ENCODE measurements around the gene LNX1.
"Not testable (repeated sequence)": the region's sequence is repeated elsewhere in the genome, so short reads cannot be mapped to it uniquely, and the experiment has no call there.

The LNX1 gene

GRCh38 chr4:53431052-53431451 is 160.2 kb downstream of the LNX1 start:
- TF ChIP-seq CTCF (IDR thresholded peaks at IDR 0.05; ENCODE audit: extremely low read depth, insufficient read depth, missing control alignments): no peak
- in situ Hi-C loops (cut with MboI; ENCODE audit: low pct_unique_long_range_greater_than_20kb, low sequenced_read_pairs, unreplicated experiment): no loop called here
- no peak for DNase-seq (ENCODE audit: low spot score)

DNA sequence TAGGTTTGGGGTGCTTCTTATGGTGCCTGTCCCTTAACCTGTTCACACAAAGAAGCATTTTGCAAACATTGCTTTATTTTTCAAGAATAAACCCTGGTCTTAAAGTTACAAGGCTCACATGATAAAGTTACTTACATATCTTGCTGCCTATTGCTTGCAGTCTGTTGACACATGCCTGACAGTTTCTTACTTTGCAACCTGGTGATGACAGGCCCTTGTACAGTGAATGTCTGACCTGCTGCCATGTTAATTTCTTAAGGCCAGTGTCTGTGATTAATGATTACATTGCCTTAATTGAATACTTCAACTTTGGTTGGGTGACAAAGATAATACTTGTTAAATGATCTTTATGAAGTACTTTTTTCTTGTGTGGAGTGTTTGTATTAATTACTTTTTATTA is 163.9 kb downstream of the LNX1 start:
- TF ChIP-seq CTCF (IDR thresholded peaks at IDR 0.05; ENCODE audit: extremely low read depth, insufficient read depth, missing control alignments): no peak
- in situ Hi-C loops (cut with MboI; ENCODE audit: low pct_unique_long_range_greater_than_20kb, low sequenced_read_pairs, unreplicated experiment): no loop called here
- DNase-seq (ENCODE audit: low spot score): no peak

DNA sequence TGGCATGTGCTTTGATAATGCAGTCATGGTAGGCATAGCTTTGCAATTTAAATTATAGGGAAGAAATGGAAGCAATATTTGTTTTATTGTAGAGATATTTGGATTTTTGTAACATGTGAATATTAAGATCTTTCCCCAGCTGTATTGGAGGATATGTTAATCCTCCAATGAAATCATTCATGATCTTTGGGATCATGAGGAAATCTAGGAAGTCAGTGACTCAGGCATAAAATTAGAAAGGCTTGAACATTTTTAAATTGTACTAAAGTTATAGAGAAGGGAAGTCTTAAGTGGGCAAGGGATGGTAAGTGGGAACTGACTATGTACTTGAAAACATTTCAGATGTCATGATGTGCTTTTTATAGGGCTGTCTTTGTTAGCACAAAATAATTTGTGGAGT is 167.0 kb downstream of the LNX1 start:
- no peak for TF ChIP-seq CTCF (IDR thresholded peaks at IDR 0.05; ENCODE audit: extremely low read depth, insufficient read depth, missing control alignments)
- no peak for DNase-seq (ENCODE audit: low spot score)
- in situ Hi-C loops (cut with MboI; ENCODE audit: low pct_unique_long_range_greater_than_20kb, low sequenced_read_pairs, unreplicated experiment): no loop called here

GRCh38 chr4:53422367-53422766 is 168.9 kb downstream of the LNX1 start:
- no peak for DNase-seq (ENCODE audit: low spot score)
- no peak for TF ChIP-seq CTCF (IDR thresholded peaks at IDR 0.05; ENCODE audit: extremely low read depth, insufficient read depth, missing control alignments)
- in situ Hi-C loops (cut with MboI; ENCODE audit: low pct_unique_long_range_greater_than_20kb, low sequenced_read_pairs, unreplicated experiment): no loop called here

GRCh38 chr4:53421791-53422190 is 169.5 kb downstream of the LNX1 start:
- TF ChIP-seq CTCF (IDR thresholded peaks at IDR 0.05; ENCODE audit: extremely low read depth, insufficient read depth, missing control alignments): no peak
- in situ Hi-C loops (cut with MboI; ENCODE audit: low pct_unique_long_range_greater_than_20kb, low sequenced_read_pairs, unreplicated experiment): no loop called here

DNA sequence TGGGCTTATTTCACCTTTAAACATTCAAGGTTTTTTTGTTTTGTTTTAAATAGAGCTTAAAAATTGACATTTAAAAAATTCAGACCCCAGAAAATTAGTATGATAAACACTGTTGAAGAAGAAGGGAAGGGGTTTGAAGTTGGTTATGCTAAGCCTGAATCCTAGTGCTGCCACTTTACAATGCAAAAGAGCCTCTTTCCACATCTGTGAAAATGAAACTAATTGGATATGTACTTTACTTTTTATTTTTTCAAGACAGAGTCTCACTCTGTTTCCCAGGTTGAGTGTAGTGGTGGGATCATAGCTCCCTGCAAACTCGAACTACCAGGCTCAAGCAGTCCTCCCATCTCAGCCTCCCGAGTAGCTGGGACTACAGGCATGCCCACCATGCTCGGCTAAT is 172.1 kb downstream of the LNX1 start:
- no peak for DNase-seq (ENCODE audit: low spot score)
- in situ Hi-C loops (cut with MboI; ENCODE audit: low pct_unique_long_range_greater_than_20kb, low sequenced_read_pairs, unreplicated experiment): no loop called here
- no peak for TF ChIP-seq CTCF (IDR thresholded peaks at IDR 0.05; ENCODE audit: extremely low read depth, insufficient read depth, missing control alignments)

More at GRCh38 chr4:53421791-53422190, 169.5 kb downstream of the LNX1 start:
- no peak for DNase-seq (ENCODE audit: low spot score)

DNA sequence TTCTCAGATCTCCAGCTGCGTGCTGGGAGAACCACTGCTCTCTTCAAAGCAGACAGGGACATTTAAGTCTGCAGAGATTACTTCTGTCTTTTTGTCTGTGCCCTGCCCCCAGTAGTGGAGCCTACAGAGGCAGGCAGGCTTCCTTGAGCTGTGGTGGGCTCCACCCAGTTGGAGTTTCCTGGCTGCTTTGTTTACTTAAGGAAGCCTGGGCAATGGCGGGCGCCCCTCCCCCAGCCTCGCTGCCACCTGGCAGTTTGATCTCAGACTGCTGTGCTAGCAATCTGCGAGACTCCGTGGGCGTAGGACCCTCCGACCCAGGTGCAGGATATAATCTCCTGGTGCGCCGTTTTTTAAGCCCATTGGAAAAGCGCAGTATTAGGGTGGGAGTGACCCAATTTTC is 181.8 kb downstream of the LNX1 start:
- DNase-seq (ENCODE audit: low spot score); in situ Hi-C loops (cut with MboI; ENCODE audit: low pct_unique_long_range_greater_than_20kb, low sequenced_read_pairs, unreplicated experiment): not testable (repeated sequence)
